Measurements from ENCODE around the gene GGCX.
"Not testable (repeated sequence)": the region's sequence is repeated elsewhere in the genome, so short reads cannot be mapped to it uniquely, and the experiment has no call there.

Gene GGCX

DNA sequence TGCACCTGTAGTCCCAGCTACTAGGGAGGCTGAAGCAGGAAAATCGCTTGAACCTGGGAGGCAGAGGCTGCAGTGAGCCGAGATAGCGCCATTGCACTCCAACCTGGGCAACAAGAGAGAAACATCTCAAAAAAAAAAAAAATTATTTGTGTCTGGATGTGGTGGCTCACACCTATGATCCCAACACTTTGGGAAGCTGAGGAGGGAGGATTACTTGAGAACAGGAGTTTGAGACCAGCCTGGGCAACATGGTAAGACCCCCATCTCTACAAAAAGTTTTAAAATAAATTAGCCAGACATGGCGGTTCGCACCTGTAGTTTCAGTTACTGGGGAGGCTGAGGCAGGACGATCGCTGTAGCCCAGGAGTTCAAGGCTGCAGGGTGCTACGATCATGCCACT, 14.4 kb upstream of the GGCX start:
- DNase-seq (ENCODE audit: low read depth), result no peak

- no peak for DNase-seq (ENCODE audit: low read depth)
These were observed 5.0 kb upstream of the GGCX start for GRCh38 chr2:85566265-85566664.

DNA sequence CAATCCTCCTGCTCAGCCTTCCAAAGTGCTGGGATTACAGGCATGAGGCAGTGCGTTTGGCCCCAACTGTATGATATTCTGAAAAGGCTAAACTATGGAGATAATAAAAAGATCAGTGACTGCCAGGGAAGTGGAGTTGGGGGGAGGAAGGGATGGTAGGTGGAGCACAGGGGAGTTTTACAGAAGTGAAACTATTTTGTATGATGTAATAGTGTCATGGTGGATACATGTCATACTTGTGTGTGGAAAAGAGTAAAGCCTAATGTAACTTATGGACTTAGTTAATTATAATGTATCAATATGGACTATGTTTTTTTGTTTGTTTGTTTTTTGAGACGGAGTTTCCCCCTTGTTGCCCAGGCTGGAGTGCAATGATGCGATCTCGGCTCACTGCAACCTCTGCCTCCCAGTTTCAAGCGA, 2.9 kb upstream of the GGCX start:
- DNase-seq (ENCODE audit: low read depth), result no peak

DNA sequence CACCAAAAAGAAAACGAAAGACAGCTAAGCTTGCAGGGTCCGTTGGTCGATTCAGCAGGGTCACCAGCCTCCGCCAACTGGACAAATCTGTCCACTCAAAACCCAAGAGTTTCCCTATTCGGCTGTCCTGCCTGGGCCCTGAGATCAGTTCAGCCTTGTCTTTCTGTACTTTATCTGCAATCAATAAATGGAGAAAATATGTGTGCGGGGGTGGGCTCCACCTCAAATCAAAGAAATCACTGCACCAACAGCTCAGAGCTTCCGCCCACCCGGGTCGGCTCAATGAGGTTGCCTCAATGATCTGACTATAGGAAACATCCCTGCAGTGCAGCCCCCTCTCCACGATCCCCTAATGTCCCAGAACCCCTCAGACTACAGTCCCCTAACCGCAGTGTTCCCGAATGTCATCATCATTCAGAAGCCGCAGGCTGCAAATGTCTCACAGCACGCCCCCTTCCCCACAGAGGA, 447 bp downstream of the GGCX start:
- no peak for DNase-seq (ENCODE audit: low read depth)

GRCh38 chr2:85560403-85560726, 928 bp downstream of the GGCX start:
- not testable (repeated sequence) for DNase-seq (ENCODE audit: low read depth)

GRCh38 chr2:85558160-85558559, 3.1 kb downstream of the GGCX start:
- no peak for DNase-seq (ENCODE audit: low read depth)

- no peak for DNase-seq (ENCODE audit: low read depth)
These were observed 4.2 kb downstream of the GGCX start for GRCh38 chr2:85557130-85557529.

GRCh38 chr2:85554980-85555612, 6.2 kb downstream of the GGCX start:
- DNase-seq (ENCODE audit: low read depth), result no peak

- no peak for DNase-seq (ENCODE audit: low read depth)
These were observed 8.1 kb downstream of the GGCX start for GRCh38 chr2:85553184-85553583.

- DNase-seq (ENCODE audit: low read depth), result peak; percentile 74
These were observed 9.3 kb downstream of the GGCX start for GRCh38 chr2:85551698-85552678.

GRCh38 chr2:85550486-85550885, 10.8 kb downstream of the GGCX start:
- DNase-seq (ENCODE audit: low read depth), result no peak

DNA sequence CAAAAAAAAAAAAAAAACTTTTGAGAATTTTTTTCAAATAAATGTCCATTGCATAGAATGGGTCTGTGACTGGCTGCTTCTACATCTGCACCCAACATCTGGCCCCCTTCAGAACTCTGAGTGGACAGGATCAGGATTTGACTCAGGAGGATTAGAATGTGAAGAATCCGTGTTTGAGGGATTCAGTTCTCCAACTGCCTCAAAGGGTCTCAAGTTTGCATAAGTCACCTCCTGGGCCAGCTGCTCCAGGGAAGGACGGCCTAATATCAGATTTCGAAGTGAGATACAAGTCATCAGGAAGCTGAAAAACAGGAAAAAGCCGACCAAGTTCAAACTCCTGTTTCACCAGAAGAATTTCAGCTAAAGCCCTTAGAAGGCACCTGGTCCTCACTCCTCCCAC, 11.5 kb downstream of the GGCX start:
- DNase-seq (ENCODE audit: low read depth), result no peak

- DNase-seq (ENCODE audit: low read depth), result no peak
These were observed 12.2 kb downstream of the GGCX start for GRCh38 chr2:85549095-85549494.

GRCh38 chr2:85548608-85548900, 12.7 kb downstream of the GGCX start:
- no peak for DNase-seq (ENCODE audit: low read depth)

DNA sequence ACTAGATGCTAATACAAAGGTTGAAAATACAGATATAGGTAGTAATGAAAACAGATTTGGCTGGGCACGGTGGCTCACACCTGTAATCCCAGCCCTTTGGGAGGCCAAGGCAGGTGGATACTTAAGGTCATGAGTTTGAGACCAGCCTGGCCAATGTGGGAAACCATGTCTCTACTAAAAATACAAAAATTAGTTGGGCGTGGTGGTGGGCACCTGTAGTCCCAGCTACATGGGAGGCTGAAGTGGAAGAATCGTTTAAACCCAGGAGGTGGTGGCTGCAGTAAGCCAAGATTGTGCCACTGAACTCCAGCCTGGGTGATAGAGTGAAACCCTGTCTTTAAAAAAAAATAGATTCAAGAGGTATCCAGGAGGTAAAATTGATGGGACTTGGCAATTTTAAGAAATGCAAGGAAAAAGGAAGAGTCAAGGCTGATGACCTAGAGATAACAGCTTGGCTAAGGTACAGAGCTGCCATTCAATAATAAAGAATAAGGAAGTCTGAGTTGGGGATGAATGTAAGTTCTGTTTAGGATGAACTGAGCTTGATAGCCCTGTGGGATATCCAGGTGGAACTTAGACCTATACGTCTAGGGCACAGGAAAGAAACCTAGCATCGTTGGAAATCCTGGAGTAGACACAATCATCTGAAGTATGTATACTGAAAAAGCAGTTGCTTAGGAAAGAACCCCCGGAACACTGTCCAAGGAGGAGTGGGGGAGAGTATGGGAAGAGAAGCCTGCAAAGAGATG, 13.3 kb downstream of the GGCX start:
- DNase-seq (ENCODE audit: low read depth), result no peak

GRCh38 chr2:85547089-85547858, 14.0 kb downstream of the GGCX start:
- no peak for DNase-seq (ENCODE audit: low read depth)

DNA sequence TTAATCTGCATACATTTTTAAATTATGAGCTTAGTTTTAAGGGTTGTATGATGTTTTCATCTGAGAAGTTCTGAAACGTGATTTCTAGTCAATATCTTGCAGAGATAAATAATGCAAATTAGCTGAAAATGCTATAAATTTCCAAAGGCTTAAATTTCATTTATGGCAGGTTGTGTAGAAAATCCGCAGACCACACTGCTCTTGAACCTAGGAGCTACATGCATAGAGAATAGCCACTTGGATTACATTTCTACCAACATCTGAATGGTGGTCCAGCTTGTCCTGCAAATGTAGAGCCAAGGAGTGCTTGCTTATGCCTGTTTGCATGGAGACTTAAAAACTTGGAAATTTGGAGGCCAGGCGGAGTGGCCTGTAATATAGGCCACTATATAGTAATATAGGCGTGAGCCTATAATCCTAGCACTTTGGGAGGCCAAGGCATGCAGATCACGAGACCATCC, 15.5 kb downstream of the GGCX start:
- no peak for DNase-seq (ENCODE audit: low read depth)

DNA sequence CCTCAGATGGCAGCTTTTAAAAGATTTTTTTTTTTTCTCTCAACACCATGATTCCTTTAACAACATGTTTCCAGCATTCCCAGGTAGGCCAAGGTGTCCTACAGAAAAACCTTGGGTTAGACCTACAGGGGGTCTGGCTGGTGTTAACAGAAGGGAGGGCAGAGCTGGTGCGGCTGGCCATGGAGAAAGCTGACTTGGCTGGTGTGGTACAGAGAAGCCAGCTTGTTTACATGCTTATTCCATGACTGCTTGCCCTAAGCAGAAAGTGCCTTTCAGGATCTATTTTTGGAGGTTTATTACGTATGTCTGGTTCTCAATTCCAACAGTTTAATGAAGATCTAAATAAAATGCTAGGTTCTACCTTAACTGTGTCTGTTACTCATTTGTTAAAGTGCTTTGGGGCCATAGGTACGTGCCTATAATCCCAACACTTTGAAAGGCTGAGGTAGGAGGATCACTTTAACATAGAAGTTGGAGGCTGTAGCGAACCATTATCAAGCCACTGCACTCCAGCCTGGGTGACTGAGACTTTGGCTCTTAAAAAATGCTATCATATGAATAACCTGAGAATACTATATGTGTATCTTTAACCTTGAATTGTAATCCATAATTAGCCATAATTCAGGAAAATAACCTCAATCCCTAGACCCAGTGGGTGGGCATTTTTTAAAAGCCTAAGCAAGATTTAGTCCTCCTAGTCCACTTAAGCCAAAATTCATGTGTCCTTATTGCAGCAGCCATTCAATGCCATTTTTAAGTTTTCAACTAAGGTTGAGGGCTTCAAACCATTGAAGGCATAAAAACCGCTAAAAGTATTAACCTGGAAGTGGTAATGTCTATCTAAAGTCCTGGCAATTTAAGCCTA, 16.1 kb downstream of the GGCX start:
- not testable (repeated sequence) for DNase-seq (ENCODE audit: low read depth)

DNA sequence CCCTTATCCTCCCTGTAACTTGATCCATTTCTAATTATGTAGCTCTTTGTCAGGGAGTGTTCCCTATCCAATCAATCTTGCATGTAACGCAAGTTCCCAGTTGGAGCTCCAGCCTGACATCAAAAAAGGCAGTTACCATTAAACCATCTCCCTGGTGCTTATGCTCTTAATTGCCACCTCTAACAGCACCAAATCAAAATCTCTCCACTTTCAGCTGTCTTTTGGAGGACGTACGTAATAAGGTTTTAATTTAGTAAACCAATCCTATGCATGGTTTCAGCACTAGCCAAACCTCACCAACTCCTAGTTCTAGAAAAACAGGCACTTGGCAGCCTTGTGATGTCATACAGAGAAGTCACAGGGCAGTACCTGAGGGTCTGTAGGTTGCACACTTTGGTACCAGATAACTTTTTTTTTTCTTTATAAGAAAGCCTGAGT, 17.0 kb downstream of the GGCX start:
- DNase-seq (ENCODE audit: low read depth), result not testable (repeated sequence)

GRCh38 chr2:85542777-85543176, 18.5 kb downstream of the GGCX start:
- no peak for DNase-seq (ENCODE audit: low read depth)

Data from activated T-helper 1 cell treated with Interleukin-2 at 50 U/mL for 16 hours (primary cell).